Measurements from ENCODE around the gene LSAMP.

LSAMP gene

GRCh38 chr3:116288485-116288884, 156.8 kb downstream of the LSAMP start:
- no peak overlapping the region for H2AFZ ChIP-seq (ENCODE audit: low read length)
- no peaks in the 10 kb centered on the region for H3K36me3 ChIP-seq (ENCODE audit: insufficient read depth, low read length)
- H3K4me1 ChIP-seq (ENCODE audit: insufficient read depth, low read length, poor library complexity, severe bottlenecking): no peaks in the 10 kb centered on the region
- H3K9me2 ChIP-seq (replicated peaks; ENCODE audit: low read depth, low read length): no peaks in the 10 kb centered on the region
- H3K27me3 ChIP-seq (ENCODE audit: insufficient read depth, low read length, poor library complexity, severe bottlenecking): no peaks in the 10 kb centered on the region
- H3K4me3 ChIP-seq (ENCODE audit: low read length, poor library complexity, severe bottlenecking): no peak overlapping the region
- no peak overlapping the region for H3K4me2 ChIP-seq (ENCODE audit: low read depth, low read length, poor library complexity, severe bottlenecking)
- H3K9me3 ChIP-seq (ENCODE audit: insufficient read depth, low read depth, low read length): no peaks in the 10 kb centered on the region
- no peaks in the 10 kb centered on the region for H4K20me1 ChIP-seq (ENCODE audit: insufficient read depth, low read length, poor library complexity, severe bottlenecking)
- TF ChIP-seq EZH2phosphoT487 (IDR thresholded peaks at IDR 0.05; ENCODE audit: borderline replicate concordance): no peak
- no peak overlapping the region for H3K9ac ChIP-seq (ENCODE audit: low read depth, low read length, poor library complexity, severe bottlenecking)
- H3F3A ChIP-seq (ENCODE audit: low read depth): no peaks in the 10 kb centered on the region
- no peaks in the 10 kb centered on the region for H3K79me2 ChIP-seq (ENCODE audit: insufficient read depth, low read length)

GRCh38 chr3:116285781-116286421, 159.4 kb downstream of the LSAMP start:
- H3K9ac ChIP-seq (ENCODE audit: low read depth, low read length, poor library complexity, severe bottlenecking): no peak overlapping the region
- H3K36me3 ChIP-seq (ENCODE audit: insufficient read depth, low read length): no peaks in the 10 kb centered on the region
- no peak overlapping the region for H3K4me3 ChIP-seq (ENCODE audit: low read length, poor library complexity, severe bottlenecking)
- H3K9me3 ChIP-seq (ENCODE audit: insufficient read depth, low read depth, low read length): no peaks in the 10 kb centered on the region
- H3K4me1 ChIP-seq (ENCODE audit: insufficient read depth, low read length, poor library complexity, severe bottlenecking): no peaks in the 10 kb centered on the region
- TF ChIP-seq CTCF (conservative IDR thresholded peaks at IDR 0.05; ENCODE audit: low read length) (no peak), EZH2phosphoT487 (IDR thresholded peaks at IDR 0.05; ENCODE audit: borderline replicate concordance) (no peak)
- H3F3A ChIP-seq (ENCODE audit: low read depth): no peaks in the 10 kb centered on the region
- H3K9me2 ChIP-seq (replicated peaks; ENCODE audit: low read depth, low read length): no peaks in the 10 kb centered on the region
- H2AFZ ChIP-seq (ENCODE audit: low read length): no peak overlapping the region
- no peaks in the 10 kb centered on the region for H3K27me3 ChIP-seq (ENCODE audit: insufficient read depth, low read length, poor library complexity, severe bottlenecking)
- no peaks in the 10 kb centered on the region for H4K20me1 ChIP-seq (ENCODE audit: insufficient read depth, low read length, poor library complexity, severe bottlenecking)
- no peak overlapping the region for H3K4me2 ChIP-seq (ENCODE audit: low read depth, low read length, poor library complexity, severe bottlenecking)
- H3K79me2 ChIP-seq (ENCODE audit: insufficient read depth, low read length): no peaks in the 10 kb centered on the region

GRCh38 chr3:116281313-116282143, 163.8 kb downstream of the LSAMP start:
- no peaks in the 10 kb centered on the region for H3K9me3 ChIP-seq (ENCODE audit: insufficient read depth, low read depth, low read length)
- H3K4me3 ChIP-seq (ENCODE audit: low read length, poor library complexity, severe bottlenecking): no peak overlapping the region
- no peak overlapping the region for H2AFZ ChIP-seq (ENCODE audit: low read length)
- H3K9me2 ChIP-seq (replicated peaks; ENCODE audit: low read depth, low read length): no peaks in the 10 kb centered on the region
- no peaks in the 10 kb centered on the region for H3F3A ChIP-seq (ENCODE audit: low read depth)
- no peaks in the 10 kb centered on the region for H3K79me2 ChIP-seq (ENCODE audit: insufficient read depth, low read length)
- no peak overlapping the region for H3K9ac ChIP-seq (ENCODE audit: low read depth, low read length, poor library complexity, severe bottlenecking)
- no peak overlapping the region for H3K4me2 ChIP-seq (ENCODE audit: low read depth, low read length, poor library complexity, severe bottlenecking)
- no peaks in the 10 kb centered on the region for H3K36me3 ChIP-seq (ENCODE audit: insufficient read depth, low read length)
- no peaks in the 10 kb centered on the region for H4K20me1 ChIP-seq (ENCODE audit: insufficient read depth, low read length, poor library complexity, severe bottlenecking)
- no peaks in the 10 kb centered on the region for H3K4me1 ChIP-seq (ENCODE audit: insufficient read depth, low read length, poor library complexity, severe bottlenecking)
- no peaks in the 10 kb centered on the region for H3K27me3 ChIP-seq (ENCODE audit: insufficient read depth, low read length, poor library complexity, severe bottlenecking)
- TF ChIP-seq EZH2phosphoT487 (IDR thresholded peaks at IDR 0.05; ENCODE audit: borderline replicate concordance) (no peak), CTCF (conservative IDR thresholded peaks at IDR 0.05; ENCODE audit: low read length) (no peak)
